Stimulated activated CD4-positive, alpha-beta T cell treated with anti-CD3 and anti-CD28 coated beads, Interleukin-2, amount 100 ng/mL, for 48 hours (primary cell): ENCODE measurements around the gene PALD1.
A peak's percentile ranks its signal among the peaks of the same experiment; 100 is the strongest.

Source experiments
- DNase-seq, 2 donors: peaks; one replicate each; pipeline ENCODE4 v3.0.0-alpha.2; 2020

Gene PALD1

GRCh38 chr10:70458329-70459060 lies 20.1 kb upstream of the PALD1 start:
- DNase-seq, result peak; percentile 33 to 55

GRCh38 chr10:70459061-70459773 lies 19.4 kb upstream of the PALD1 start:
- DNase-seq, result no peak

- no peak for DNase-seq
Observed at GRCh38 chr10:70459774-70460490, 18.6 kb upstream of the PALD1 start.

- DNase-seq, result peak in 1 of 2 donors; percentile 40
Observed at GRCh38 chr10:70461397-70462348, 16.9 kb upstream of the PALD1 start.

- no peak for DNase-seq
Observed at GRCh38 chr10:70462349-70462984, 16.1 kb upstream of the PALD1 start.

GRCh38 chr10:70465278-70465677 lies 13.3 kb upstream of the PALD1 start:
- no peak for DNase-seq

GRCh38 chr10:70465832-70466231 lies 12.7 kb upstream of the PALD1 start:
- no peak for DNase-seq

- DNase-seq, result no peak
Observed at GRCh38 chr10:70466951-70467350, 11.6 kb upstream of the PALD1 start.

- no peak for DNase-seq
Observed at GRCh38 chr10:70472799-70473454, 5.6 kb upstream of the PALD1 start.

- no peak for DNase-seq
Observed at GRCh38 chr10:70474780-70475179, 3.8 kb upstream of the PALD1 start.

GRCh38 chr10:70475661-70476060 lies 2.9 kb upstream of the PALD1 start:
- DNase-seq, result no peak

GRCh38 chr10:70476249-70477035 lies 2.1 kb upstream of the PALD1 start:
- no peak for DNase-seq

- peak; percentile 50 to 56 for DNase-seq
Observed at GRCh38 chr10:70477661-70478162, 855 bp upstream of the PALD1 start.

- no peak for DNase-seq
Observed at GRCh38 chr10:70479165-70479581, 606 bp downstream of the PALD1 start.

- DNase-seq, result no peak
Observed at GRCh38 chr10:70479626-70480238, 1.2 kb downstream of the PALD1 start.

- DNase-seq, result no peak
Observed at GRCh38 chr10:70480239-70480861, 1.8 kb downstream of the PALD1 start.

GRCh38 chr10:70481105-70481504 lies 2.5 kb downstream of the PALD1 start:
- no peak for DNase-seq

- no peak for DNase-seq
Observed at GRCh38 chr10:70481831-70482530, 3.4 kb downstream of the PALD1 start.
